GM23248 (cell line): ENCODE data around the gene TRPM3.

ENCODE experiments used
- EZH2 ChIP-seq: fragments of 200-600 bp; sonication (generic); IDR thresholded peaks from 2 replicates; pipeline ENCODE4 v1.6.1; 2018; ENCODE audit warnings: antibody characterized with exemption, mild to moderate bottlenecking; ENCODE audit not compliant: insufficient read depth, poor library complexity, severe bottlenecking
- EZH2phosphoT487 ChIP-seq: fragments of 200-600 bp; sonication (generic); IDR thresholded peaks from 2 replicates; pipeline ENCODE4 v1.6.1; 2018; ENCODE audit warnings: antibody characterized with exemption, moderate library complexity, mild to moderate bottlenecking, low read depth; ENCODE audit not compliant: insufficient read depth

GRCh38 chr9:70806875-70807274 is 314.5 kb downstream of the TRPM3 start:
- TF ChIP-seq EZH2 (no peak), EZH2phosphoT487 (no peak)
